Thoracic aorta (tissue), 2 donors: ENCODE measurements around the gene ACTG1. TPM values are rescaled to one million over a fixed set of nuclear protein-coding genes. Genes with fewer than 3 reads are reported as not detected.

Source experiments
- ATAC-seq: fragments of 150-250 bp; one replicate; pipeline ENCODE4 v1.8.0; 2017; ENCODE audit warnings: low read depth; ENCODE audit not compliant: insufficient number of reproducible peaks, low FRiP score
- DNase-seq: peaks from one replicate; pipeline ENCODE4 v3.0.0-alpha.2; 2020; ENCODE audit warnings: low spot score
- H3K27ac ChIP-seq, 2 donors: fragments of 200-600 bp; sonication (generic); 1 replicate in 1 of 2; 2 replicates in 1 of 2; pipeline ENCODE4 v1.5.1; 2016; ENCODE audit warnings: mild to moderate bottlenecking in 2 of 2, moderate library complexity in 2 of 2
- H3K27me3 ChIP-seq: fragments of 200-600 bp; sonication (generic); replicated peaks from 2 replicates; pipeline ENCODE4 v1.6.0; 2016; ENCODE audit warnings: mild to moderate bottlenecking; ENCODE audit not compliant: insufficient read depth
- H3K36me3 ChIP-seq: fragments of 200-600 bp; sonication (generic); one replicate; pipeline ENCODE4 v1.5.1; 2016
- H3K4me1 ChIP-seq, 2 donors: fragments of 200-600 bp; sonication (generic); 1 replicate in 1 of 2; 2 replicates in 1 of 2; pipeline versions ENCODE4 v1.5.1 to v1.6.0; 2016; ENCODE audit warnings: low read depth in 2 of 2, mild to moderate bottlenecking in 1 of 2; ENCODE audit not compliant: control insufficient read depth in 1 of 2
- H3K4me3 ChIP-seq: fragments of 200-600 bp; sonication (generic); 2 replicates; pipeline ENCODE4 v1.5.1; 2016; ENCODE audit warnings: mild to moderate bottlenecking
- H3K9me3 ChIP-seq: fragments of 200-600 bp; sonication (generic); 2 replicates; pipeline ENCODE4 v1.5.1; 2016
- total RNA-seq, 2 donors: library from RNA; depleted of rRNA; stranded (reverse); fragments of >200 nt; gene quantifications; one replicate each; pipeline versions ENCODE4 v1.1.0 to v1.2.3, GENCODE V29; 2016
- TF ChIP-seq, protein P1 (sequence below): fragments of 200-600 bp; sonication (generic); IDR thresholded peaks from one replicate; pipeline ENCODE4 v1.5.1; 2019; ENCODE audit warnings: antibody characterized with exemption

The ACTG1 gene
- total RNA-seq, 2 donors from 2014 or later = 4,421 to 4,935 TPM

DNA sequence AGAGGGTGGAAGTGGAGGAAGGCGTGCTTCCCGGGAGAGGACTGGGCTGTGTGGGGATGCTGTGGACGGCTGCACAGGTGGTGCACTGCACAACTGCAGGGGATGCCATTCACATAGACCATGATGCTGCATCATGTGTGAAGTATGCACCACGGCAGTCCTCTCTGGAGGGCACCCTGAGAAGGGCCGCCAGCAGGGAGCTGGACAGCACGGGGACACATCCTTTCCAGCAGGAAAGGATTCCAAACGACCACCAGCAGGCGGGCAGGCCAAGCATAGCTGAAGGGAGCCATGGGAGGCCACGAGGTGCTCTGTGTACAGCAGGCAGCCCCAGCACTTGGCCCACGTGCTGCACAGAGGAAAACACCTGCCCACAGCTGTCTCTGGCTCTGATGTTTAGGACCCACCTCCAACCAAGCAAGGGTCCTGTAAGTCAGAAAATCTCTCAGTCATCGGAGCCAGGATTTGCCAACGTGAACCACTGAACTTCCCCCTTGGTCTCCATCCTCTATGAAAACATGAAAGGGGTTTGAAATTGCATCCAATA lies 10.1 kb downstream of the ACTG1 start:
- H3K4me3 ChIP-seq = no peak overlapping the region

DNA sequence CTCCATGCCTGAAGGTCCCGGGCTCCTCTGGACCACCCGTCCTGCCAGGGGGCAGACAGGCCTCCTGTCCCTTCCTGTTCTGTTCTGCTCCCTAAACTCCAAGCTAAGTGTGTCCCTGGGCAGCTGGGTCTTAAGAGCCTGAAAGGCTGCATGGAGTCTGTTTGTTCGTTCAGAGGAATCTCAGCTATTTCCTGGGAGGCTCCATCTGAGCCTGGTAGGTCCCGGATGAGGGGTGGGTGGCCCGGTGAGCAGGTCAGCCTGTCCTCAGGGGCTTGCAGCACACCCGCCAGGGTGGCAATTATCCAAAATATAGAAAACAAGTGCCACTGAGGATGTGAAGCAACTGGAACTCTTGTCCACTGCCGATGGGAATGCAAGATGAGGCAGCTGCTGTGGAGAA lies 12.6 kb downstream of the ACTG1 start:
- no peak for ATAC-seq
- Histone ChIP-seq H3K4me3 (no peak overlapping the region), H3K9me3 (no peaks in the 10 kb centered on the region), H3K27me3 (no peaks in the 10 kb centered on the region), H3K27ac (peak overlapping the region; percentile 35 to 53), H3K36me3 (no peaks in the 10 kb centered on the region), H3K4me1 (peaks cover 10 to 15% of the 10 kb centered on the region in 2 donors)
- TF ChIP-seq, protein P1, sequence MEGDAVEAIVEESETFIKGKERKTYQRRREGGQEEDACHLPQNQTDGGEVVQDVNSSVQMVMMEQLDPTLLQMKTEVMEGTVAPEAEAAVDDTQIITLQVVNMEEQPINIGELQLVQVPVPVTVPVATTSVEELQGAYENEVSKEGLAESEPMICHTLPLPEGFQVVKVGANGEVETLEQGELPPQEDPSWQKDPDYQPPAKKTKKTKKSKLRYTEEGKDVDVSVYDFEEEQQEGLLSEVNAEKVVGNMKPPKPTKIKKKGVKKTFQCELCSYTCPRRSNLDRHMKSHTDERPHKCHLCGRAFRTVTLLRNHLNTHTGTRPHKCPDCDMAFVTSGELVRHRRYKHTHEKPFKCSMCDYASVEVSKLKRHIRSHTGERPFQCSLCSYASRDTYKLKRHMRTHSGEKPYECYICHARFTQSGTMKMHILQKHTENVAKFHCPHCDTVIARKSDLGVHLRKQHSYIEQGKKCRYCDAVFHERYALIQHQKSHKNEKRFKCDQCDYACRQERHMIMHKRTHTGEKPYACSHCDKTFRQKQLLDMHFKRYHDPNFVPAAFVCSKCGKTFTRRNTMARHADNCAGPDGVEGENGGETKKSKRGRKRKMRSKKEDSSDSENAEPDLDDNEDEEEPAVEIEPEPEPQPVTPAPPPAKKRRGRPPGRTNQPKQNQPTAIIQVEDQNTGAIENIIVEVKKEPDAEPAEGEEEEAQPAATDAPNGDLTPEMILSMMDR = no peak
- no peak for DNase-seq

More for the DNA sequence above, 10.1 kb downstream of the ACTG1 start:
- H3K27ac ChIP-seq = no peak overlapping the region
- no peaks in the 10 kb centered on the region for H3K9me3 ChIP-seq
- no peaks in the 10 kb centered on the region for H3K36me3 ChIP-seq
- no peaks in the 10 kb centered on the region for H3K27me3 ChIP-seq
- peaks cover 10 to 15% of the 10 kb centered on the region in 2 donors for H3K4me1 ChIP-seq
- ATAC-seq (no peak), DNase-seq (no peak)
- TF ChIP-seq, protein P1 = no peak

DNA sequence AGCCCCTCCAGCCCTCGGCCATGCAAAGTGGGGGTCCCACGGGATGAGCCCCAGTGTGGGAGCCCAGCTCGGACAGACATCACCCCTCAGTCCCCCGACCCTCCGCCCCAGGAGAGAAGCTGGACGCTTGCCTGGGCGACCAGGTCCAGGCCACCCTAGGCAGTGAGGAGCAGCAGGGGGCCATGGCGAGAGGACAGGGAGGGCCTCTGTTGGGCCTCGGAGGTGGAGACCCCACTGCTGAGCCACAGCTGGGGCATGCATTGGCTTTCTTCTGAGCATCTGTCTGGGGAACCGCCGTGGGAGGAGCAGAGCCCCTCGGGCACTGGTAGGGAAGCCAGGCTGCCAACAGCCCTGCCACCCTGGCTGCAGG lies 13.0 kb downstream of the ACTG1 start:
- Histone ChIP-seq H3K27me3 (no peaks in the 10 kb centered on the region), H3K27ac (peak overlapping the region; percentile 35 to 53)
- TF ChIP-seq, protein P1 = no peak

DNA sequence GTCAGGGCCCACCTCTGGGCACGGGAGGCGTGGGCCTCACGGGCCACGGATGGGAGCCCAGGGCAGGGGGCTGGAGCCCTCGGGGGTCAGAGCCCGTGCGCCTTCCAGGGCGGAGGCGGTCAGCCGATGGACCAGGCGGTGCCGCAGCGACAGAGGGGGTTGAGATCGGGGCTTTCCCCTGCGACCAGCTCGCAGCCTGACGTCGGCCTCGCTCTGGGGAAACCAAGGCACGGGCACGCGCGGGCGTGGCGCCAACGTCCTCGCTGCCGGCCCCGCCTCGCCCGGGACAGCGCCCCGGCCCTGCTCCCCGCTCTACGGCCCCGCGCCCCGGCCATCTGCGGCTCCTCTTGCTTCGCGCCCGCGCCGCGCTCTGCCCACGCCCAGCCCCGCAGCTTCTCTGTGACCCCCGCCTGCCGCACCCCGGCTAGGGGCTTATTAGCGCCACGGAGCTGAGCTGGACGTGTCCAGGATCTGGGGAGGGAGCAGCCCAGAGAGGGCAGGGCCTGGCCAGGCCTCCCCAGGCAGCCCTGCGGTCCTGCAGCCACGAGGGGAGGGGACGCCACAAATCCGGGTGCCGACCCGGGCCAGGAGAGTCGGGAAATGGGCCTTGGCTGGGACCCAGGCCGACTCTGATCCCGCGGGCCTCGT lies 13.5 kb downstream of the ACTG1 start:
- ATAC-seq (no peak), DNase-seq (no peak)
- Histone ChIP-seq H3K36me3 (no peaks in the 10 kb centered on the region), H3K4me1 (peaks cover 10 to 15% of the 10 kb centered on the region in 2 donors), H3K9me3 (no peaks in the 10 kb centered on the region), H3K27me3 (no peaks in the 10 kb centered on the region), H3K4me3 (peak overlapping the region; percentile 42), H3K27ac (peak overlapping the region; percentile 35 to 53)
- TF ChIP-seq, protein P1 = no peak

More for the DNA sequence above, 13.0 kb downstream of the ACTG1 start:
- ATAC-seq (no peak), DNase-seq (no peak)
- Histone ChIP-seq H3K36me3 (no peaks in the 10 kb centered on the region), H3K4me1 (peaks cover 10 to 15% of the 10 kb centered on the region in 2 donors), H3K4me3 (peak overlapping the region; percentile 42), H3K9me3 (no peaks in the 10 kb centered on the region)

DNA sequence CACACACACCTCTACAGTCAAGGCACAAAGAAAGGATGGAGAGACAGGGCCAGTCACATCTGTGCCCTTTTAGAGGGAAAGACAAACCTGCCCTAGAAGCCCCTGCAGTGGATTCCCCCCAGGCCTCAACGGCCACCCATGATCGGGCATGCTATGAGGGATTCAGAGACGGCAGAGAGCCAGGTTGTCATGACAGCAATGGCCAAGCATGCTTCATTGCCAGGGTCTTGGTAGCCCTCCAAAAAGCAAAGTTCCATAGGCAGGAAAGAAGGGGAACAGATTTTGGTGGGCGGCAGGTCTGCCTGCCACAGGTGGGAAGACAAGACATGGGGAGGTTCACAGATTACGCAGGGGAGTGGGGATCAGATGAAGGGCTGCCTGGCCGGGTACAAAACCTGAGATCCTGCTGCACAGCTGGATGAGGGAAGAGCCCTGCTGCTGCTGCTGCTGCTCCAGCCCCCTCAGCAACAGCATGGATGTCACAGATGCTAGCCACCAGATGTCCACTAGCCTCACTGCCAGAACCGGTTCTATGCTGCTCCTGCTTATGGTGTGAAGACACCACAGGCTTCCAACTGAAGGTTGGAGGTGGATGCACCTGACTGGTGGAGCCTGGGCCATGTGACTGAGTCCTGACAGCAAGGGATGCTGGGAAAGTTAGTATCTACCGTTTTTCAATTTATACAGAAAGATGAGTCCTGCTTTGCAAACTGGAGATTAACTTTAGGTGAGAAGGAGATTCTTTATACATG lies 17.8 kb downstream of the ACTG1 start:
- TF ChIP-seq, protein P1 = no peak
- H3K27me3 ChIP-seq = no peaks in the 10 kb centered on the region

More for the DNA sequence above, 17.8 kb downstream of the ACTG1 start:
- Histone ChIP-seq H3K4me1 (peaks cover 3 to 8% of the 10 kb centered on the region in 2 donors), H3K9me3 (no peaks in the 10 kb centered on the region), H3K36me3 (no peaks in the 10 kb centered on the region), H3K27ac (no peak overlapping the region), H3K4me3 (no peak overlapping the region)
- DNase-seq (no peak), ATAC-seq (no peak)
